IMR-90 (cell line): Measurements from ENCODE around the gene ELMO1. TPM values are rescaled to one million over a fixed set of nuclear protein-coding genes. Genes with fewer than 3 reads are reported as not detected.

ENCODE experiments used
- ATAC-seq: fragments of 200-7000 bp; cut with Tn5 transposase; 2 replicates; pipeline ENCODE4 v1.9.1; 2020; ENCODE audit warnings: low read depth, mild to moderate bottlenecking, moderate library complexity
- BruUV-seq: library from RNA; stranded (reverse); fragments of 400-500 nt; replicated peaks from 2 replicates; lab custom pipeline; 2021; lab: Mats Ljungman, UMichigan
- CTCF ChIA-PET: fragments of 300-600 bp; formaldehyde crosslinking; extraction: SDS; loops from one replicate; lab custom pipeline; 2021; ENCODE audit warnings: antibody characterized with exemption; lab: Yijun Ruan, JAX
- POLR2A ChIA-PET: fragments of 300-600 bp; sonication (Branson Sonifier 250); formaldehyde crosslinking; loops from one replicate; lab custom pipeline; 2022; ENCODE audit warnings: antibody characterized with exemption; ENCODE audit not compliant: unreplicated experiment; lab: Charles Lee
- DNase-seq: peaks from one replicate; pipeline ENCODE4 v3.0.0; 2013
- H2AFZ ChIP-seq: replicated peaks from 2 replicates; pipeline ENCODE3; 2013; ENCODE audit warnings: low read length, mild to moderate bottlenecking; ENCODE audit not compliant: poor library complexity
- H2AK5ac ChIP-seq: 2 replicates; pipeline ENCODE4 v1.6.1; 2013; ENCODE audit warnings: low read depth, low read length, inconsistent platforms
- H2AK9ac ChIP-seq: replicated peaks from 2 replicates; pipeline ENCODE3; 2013; ENCODE audit warnings: mild to moderate bottlenecking, low read depth, low read length, moderate library complexity; ENCODE audit not compliant: poor library complexity
- H2BK120ac ChIP-seq: 2 replicates; pipeline ENCODE4 v1.6.1; 2013; ENCODE audit warnings: low read depth, low read length, inconsistent platforms
- H2BK15ac ChIP-seq: 3 replicates; pipeline ENCODE4 v1.6.1; 2013; ENCODE audit warnings: low read depth, low read length, inconsistent platforms
- H2BK20ac ChIP-seq: 2 replicates; pipeline ENCODE4 v1.6.1; 2013; ENCODE audit warnings: low read depth, mild to moderate bottlenecking, inconsistent platforms, low read length, moderate library complexity
- H2BK5ac ChIP-seq: 2 replicates; pipeline ENCODE4 v1.6.1; 2013; ENCODE audit warnings: mild to moderate bottlenecking, low read depth, low read length, inconsistent platforms; ENCODE audit not compliant: poor library complexity, severe bottlenecking
- H3K14ac ChIP-seq: replicated peaks from 2 replicates; pipeline ENCODE4 v1.6.1; 2013; ENCODE audit warnings: low read depth, low read length, inconsistent platforms
- H3K18ac ChIP-seq: 2 replicates; pipeline ENCODE4 v1.6.1; 2013; ENCODE audit warnings: low read depth, low read length, control low read depth
- H3K23ac ChIP-seq: 2 replicates; pipeline ENCODE4 v1.6.1; 2013; ENCODE audit warnings: low read depth, low read length, inconsistent platforms
- H3K27ac ChIP-seq: 2 replicates; pipeline ENCODE4 v1.5.1; 2013; ENCODE audit warnings: mild to moderate bottlenecking, control low read depth, low read length; ENCODE audit not compliant: insufficient read depth
- H3K27me3 ChIP-seq: 2 replicates; pipeline ENCODE4 v1.6.1; 2013; ENCODE audit warnings: low read length; ENCODE audit not compliant: control insufficient read depth, insufficient read depth
- H3K36me3 ChIP-seq: 2 replicates; pipeline ENCODE4 v1.6.1; 2013; ENCODE audit warnings: low read length, mixed read lengths; ENCODE audit not compliant: control insufficient read depth, insufficient read depth
- H3K4ac ChIP-seq: 2 replicates; pipeline ENCODE4 v1.6.1; 2013; ENCODE audit warnings: low read depth, low read length, inconsistent platforms
- H3K4me1 ChIP-seq: 2 replicates; pipeline ENCODE4 v1.6.1; 2013; ENCODE audit warnings: low read length, mixed read lengths; ENCODE audit not compliant: control insufficient read depth, insufficient read depth
- H3K4me2 ChIP-seq: 2 replicates; pipeline ENCODE4 v1.6.1; 2013; ENCODE audit warnings: low read depth, mild to moderate bottlenecking, control low read depth, low read length, moderate library complexity
- H3K4me3 ChIP-seq: 2 replicates; pipeline ENCODE4 v1.5.1; 2013; ENCODE audit warnings: low read depth, mild to moderate bottlenecking, control low read depth, low read length, moderate library complexity; ENCODE audit not compliant: insufficient read depth
- H3K56ac ChIP-seq: 2 replicates; pipeline ENCODE4 v1.6.1; 2013; ENCODE audit warnings: low read length, inconsistent platforms; ENCODE audit not compliant: insufficient read depth; ENCODE audit errors: extremely low read depth
- H3K79me1 ChIP-seq, 2 experiments: 2 replicates each; pipeline ENCODE4 v1.6.1; 2013; ENCODE audit warnings: low read length in 2 of 2, inconsistent platforms in 1 of 2, low read depth in 1 of 2
- H3K9ac ChIP-seq: 2 replicates; pipeline ENCODE4 v1.6.1; 2013; ENCODE audit warnings: low read depth, low read length, control low read depth
- H3K9me1 ChIP-seq: 2 replicates; pipeline ENCODE4 v1.6.1; 2013; ENCODE audit warnings: low read length, inconsistent platforms; ENCODE audit not compliant: insufficient read depth
- H3K9me3 ChIP-seq: 2 replicates; pipeline ENCODE4 v1.6.1; 2013; ENCODE audit warnings: low read length; ENCODE audit not compliant: control insufficient read depth, insufficient read depth
- H4K20me1 ChIP-seq: 2 replicates; pipeline ENCODE4 v1.6.1; 2013; ENCODE audit warnings: low read length, inconsistent platforms; ENCODE audit not compliant: insufficient read depth
- H4K5ac ChIP-seq: 2 replicates; pipeline ENCODE4 v1.6.1; 2013; ENCODE audit warnings: mild to moderate bottlenecking, low read depth, low read length, control low read depth
- H4K8ac ChIP-seq, 2 experiments: 2 replicates each; pipeline ENCODE4 v1.6.1; 2013; ENCODE audit warnings: low read depth in 2 of 2, low read length in 2 of 2, control low read depth in 1 of 2, inconsistent platforms in 1 of 2
- H4K91ac ChIP-seq: 2 replicates; pipeline ENCODE4 v1.6.1; 2013; ENCODE audit warnings: low read depth, low read length, inconsistent platforms; ENCODE audit not compliant: insufficient read depth
- BHLHE40 ChIP-seq: fragments of 150-350 bp; IDR thresholded peaks from 2 replicates; pipeline ENCODE4 v1.6.1; 2016; ENCODE audit warnings: mild to moderate bottlenecking, low read depth, low read length
- CEBPB ChIP-seq: IDR thresholded peaks from 2 replicates; pipeline ENCODE4 v1.6.1; 2012; ENCODE audit warnings: low read depth, low read length, improper control_type of control experiment
- CHD1 ChIP-seq: IDR thresholded peaks from 2 replicates; pipeline ENCODE4 v1.6.1; 2012; ENCODE audit warnings: low read depth, low read length, improper control_type of control experiment
- FOS ChIP-seq: fragments of 150-350 bp; IDR thresholded peaks from 2 replicates; pipeline ENCODE4 v1.6.1; 2016; ENCODE audit warnings: low read depth, low read length
- MAFK ChIP-seq: IDR thresholded peaks from 2 replicates; pipeline ENCODE4 v1.6.1; 2012; ENCODE audit warnings: low read depth, low read length, improper control_type of control experiment
- MAZ ChIP-seq: IDR thresholded peaks from 2 replicates; pipeline ENCODE4 v1.6.1; 2012; ENCODE audit warnings: low read depth, mild to moderate bottlenecking, low read length, improper control_type of control experiment, moderate library complexity, borderline replicate concordance
- MXI1 ChIP-seq: IDR thresholded peaks from 2 replicates; pipeline ENCODE4 v1.6.1; 2012; ENCODE audit warnings: low read depth, mild to moderate bottlenecking, low read length, moderate library complexity, borderline replicate concordance
- NFE2L2 ChIP-seq: fragments of 150-350 bp; IDR thresholded peaks from 2 replicates; pipeline ENCODE4 v1.6.1; 2016; ENCODE audit warnings: low read depth, mild to moderate bottlenecking, low read length
- POLR2A ChIP-seq: IDR thresholded peaks from 2 replicates; pipeline ENCODE4 v1.6.1; 2012; ENCODE audit warnings: mild to moderate bottlenecking, low read depth, low read length
- RAD21 ChIP-seq: IDR thresholded peaks from 2 replicates; pipeline ENCODE4 v1.6.1; 2012; ENCODE audit warnings: low read length, improper control_type of control experiment
- RCOR1 ChIP-seq: IDR thresholded peaks from 2 replicates; pipeline ENCODE4 v1.6.1; 2012; ENCODE audit warnings: mild to moderate bottlenecking, low read length, improper control_type of control experiment; ENCODE audit not compliant: insufficient replicate concordance
- RFX5 ChIP-seq: IDR thresholded peaks from 2 replicates; pipeline ENCODE4 v1.8.0; 2012; ENCODE audit warnings: low read depth, mild to moderate bottlenecking, low read length, moderate library complexity
- SMC3 ChIP-seq: fragments of 150-350 bp; IDR thresholded peaks from 2 replicates; pipeline ENCODE4 v1.6.1; 2016; ENCODE audit warnings: low read depth, mild to moderate bottlenecking, antibody characterized with exemption, low read length, moderate library complexity
- whole genome bisulfite sequencing, 2 experiments: methylation state at CpG; one replicate each; pipeline versions ENCODE4 v1.1.5 to v1.1.7; 2013; ENCODE audit warnings: missing lambda C conversion rate in 2 of 2; ENCODE audit not compliant: insufficient read length in 1 of 2; ENCODE audit errors: extremely low coverage in 2 of 2; 5-methylcytosine and 5-hydroxymethylcytosine counted together
- dilution Hi-C: fragments of 300-500 bp; cut with HindIII; formaldehyde crosslinking; loops from one replicate; pipeline ENCODE4 v1.14.3; 2018; ENCODE audit warnings: low sequenced_read_pairs; ENCODE audit not compliant: unreplicated experiment
- in situ Hi-C: fragments of 300-500 bp; cut with MboI; formaldehyde crosslinking; loops from 3 replicates; pipeline ENCODE4 v1.14.3; 2019; ENCODE audit warnings: low sequenced_read_pairs, inconsistent platforms, mixed read lengths
- intact Hi-C: fragments of 100-400 bp; cut with micrococcal nuclease; formaldehyde crosslinking; loops from 2 replicates; pipeline ENCODE4 v1.10.0; 2022
- polyA plus RNA-seq, 3 experiments: library from polyadenylated mRNA; depleted of rRNA; stranded (reverse); fragments of >200 nt; gene quantifications; 2 replicates each; pipeline ENCODE4 v1.2.3, GENCODE V29; 2012; ENCODE audit warnings: low replicate concordance in 1 of 3
- total RNA-seq: library from RNA; depleted of rRNA; stranded (reverse); fragments of >200 nt; gene quantifications from 2 replicates; pipeline ENCODE4 v1.2.3, GENCODE V29; 2012
- TF ChIP-seq, protein P1 (sequence below): conservative IDR thresholded peaks from 2 replicates; pipeline ENCODE4 v1.5.1; 2012; ENCODE audit warnings: mild to moderate bottlenecking, low read depth, low read length, improper control_type of control experiment
- TF ChIP-seq, protein P2 (sequence below): fragments of 150-350 bp; IDR thresholded peaks from 2 replicates; pipeline ENCODE4 v1.6.1; 2016; ENCODE audit warnings: low read depth, mild to moderate bottlenecking, low read length, moderate library complexity, borderline replicate concordance
- TF ChIP-seq, protein P3 (sequence below): fragments of 150-350 bp; IDR thresholded peaks from 2 replicates; pipeline ENCODE4 v1.6.1; 2017; ENCODE audit warnings: mild to moderate bottlenecking, antibody characterized with exemption, low read length, low read depth

The ELMO1 gene
- total and polyA plus RNA-seq, 2 of the 4 experiments (the other 2 are of a cell fraction), result 0.03 TPM; not detected in 1

DNA sequence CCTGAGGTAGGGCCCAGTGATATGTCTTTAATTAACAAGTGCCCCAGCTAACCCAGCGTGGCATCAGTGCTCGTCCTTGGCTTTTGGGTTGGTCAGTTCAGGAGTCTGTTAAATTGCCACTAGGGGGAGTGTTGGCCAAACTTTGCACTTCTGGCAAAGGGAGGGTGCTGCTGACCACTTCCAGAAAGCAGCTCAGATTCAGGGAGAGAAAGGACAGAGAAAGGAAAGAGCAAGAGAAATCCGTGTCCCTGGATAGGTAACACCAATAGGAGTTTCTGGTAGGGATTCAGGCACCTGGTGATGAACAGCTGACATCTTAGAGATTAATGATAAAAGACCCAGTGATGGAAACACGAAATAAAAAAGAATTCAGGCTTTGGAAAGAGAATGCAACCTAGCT is 481.3 kb downstream of the ELMO1 start:
- H2AFZ ChIP-seq, result peak overlapping the region; percentile 60
- no peak overlapping the region for H2AK5ac ChIP-seq

More for the DNA sequence above, 481.3 kb downstream of the ELMO1 start:
- no peak overlapping the region for H4K8ac ChIP-seq
- intact Hi-C loops (loop anchor here (1.0 to 5.0 kb wide), 4 partner anchors 60 to 481 kb away; no protein-coding TSS in a partner anchor), dilution Hi-C loops (no loop called here), in situ Hi-C loops (loop anchor here (25.0 kb wide), 1 partner anchor 480 kb away; no protein-coding TSS in a partner anchor)
- no peaks in the 10 kb centered on the region for H3K9me3 ChIP-seq
- no peak overlapping the region for H2BK20ac ChIP-seq
- no peaks in the 10 kb centered on the region for H3K36me3 ChIP-seq
- no peak overlapping the region for H3K9ac ChIP-seq
- no peaks in the 10 kb centered on the region for H3K9me1 ChIP-seq
- H3K4me3 ChIP-seq, result no peak overlapping the region
- POLR2A ChIA-PET, result no interaction called here
- 0% methylated on average over 1 of the region's 4 CpGs; no CpG with 5 or more reads in 1 of the 2 experiments for WGBS, 2 experiments
- H3K18ac ChIP-seq, result no peak overlapping the region
- no peak overlapping the region for H4K91ac ChIP-seq
- H3K27me3 ChIP-seq, result no peaks in the 10 kb centered on the region; the same call in 1 of the 2 replicates
- H3K4ac ChIP-seq, result no peak overlapping the region
- ATAC-seq, result peak; percentile 98
- no peak overlapping the region for H3K14ac ChIP-seq
- H3K79me1 ChIP-seq, result no peaks in the 10 kb centered on the region
- no peak overlapping the region for H3K56ac ChIP-seq
- H4K20me1 ChIP-seq, result no peaks in the 10 kb centered on the region
- no peak overlapping the region for H3K27ac ChIP-seq
- TF ChIP-seq RFX5, result no peak
- TF ChIP-seq MXI1, result no peak
- no peak for TF ChIP-seq CEBPB
- TF ChIP-seq BHLHE40, result no peak
- no peak for TF ChIP-seq POLR2A
- TF ChIP-seq, protein P1, sequence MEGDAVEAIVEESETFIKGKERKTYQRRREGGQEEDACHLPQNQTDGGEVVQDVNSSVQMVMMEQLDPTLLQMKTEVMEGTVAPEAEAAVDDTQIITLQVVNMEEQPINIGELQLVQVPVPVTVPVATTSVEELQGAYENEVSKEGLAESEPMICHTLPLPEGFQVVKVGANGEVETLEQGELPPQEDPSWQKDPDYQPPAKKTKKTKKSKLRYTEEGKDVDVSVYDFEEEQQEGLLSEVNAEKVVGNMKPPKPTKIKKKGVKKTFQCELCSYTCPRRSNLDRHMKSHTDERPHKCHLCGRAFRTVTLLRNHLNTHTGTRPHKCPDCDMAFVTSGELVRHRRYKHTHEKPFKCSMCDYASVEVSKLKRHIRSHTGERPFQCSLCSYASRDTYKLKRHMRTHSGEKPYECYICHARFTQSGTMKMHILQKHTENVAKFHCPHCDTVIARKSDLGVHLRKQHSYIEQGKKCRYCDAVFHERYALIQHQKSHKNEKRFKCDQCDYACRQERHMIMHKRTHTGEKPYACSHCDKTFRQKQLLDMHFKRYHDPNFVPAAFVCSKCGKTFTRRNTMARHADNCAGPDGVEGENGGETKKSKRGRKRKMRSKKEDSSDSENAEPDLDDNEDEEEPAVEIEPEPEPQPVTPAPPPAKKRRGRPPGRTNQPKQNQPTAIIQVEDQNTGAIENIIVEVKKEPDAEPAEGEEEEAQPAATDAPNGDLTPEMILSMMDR, result peak; percentile 81
- 0 out of 2 replicates have a peak, but pooled peaks have one; percentile 11 for TF ChIP-seq MAZ
- TF ChIP-seq, protein P2, sequence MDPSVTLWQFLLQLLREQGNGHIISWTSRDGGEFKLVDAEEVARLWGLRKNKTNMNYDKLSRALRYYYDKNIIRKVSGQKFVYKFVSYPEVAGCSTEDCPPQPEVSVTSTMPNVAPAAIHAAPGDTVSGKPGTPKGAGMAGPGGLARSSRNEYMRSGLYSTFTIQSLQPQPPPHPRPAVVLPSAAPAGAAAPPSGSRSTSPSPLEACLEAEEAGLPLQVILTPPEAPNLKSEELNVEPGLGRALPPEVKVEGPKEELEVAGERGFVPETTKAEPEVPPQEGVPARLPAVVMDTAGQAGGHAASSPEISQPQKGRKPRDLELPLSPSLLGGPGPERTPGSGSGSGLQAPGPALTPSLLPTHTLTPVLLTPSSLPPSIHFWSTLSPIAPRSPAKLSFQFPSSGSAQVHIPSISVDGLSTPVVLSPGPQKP, result no peak
- no peak for TF ChIP-seq MAFK
- TF ChIP-seq, protein P3, sequence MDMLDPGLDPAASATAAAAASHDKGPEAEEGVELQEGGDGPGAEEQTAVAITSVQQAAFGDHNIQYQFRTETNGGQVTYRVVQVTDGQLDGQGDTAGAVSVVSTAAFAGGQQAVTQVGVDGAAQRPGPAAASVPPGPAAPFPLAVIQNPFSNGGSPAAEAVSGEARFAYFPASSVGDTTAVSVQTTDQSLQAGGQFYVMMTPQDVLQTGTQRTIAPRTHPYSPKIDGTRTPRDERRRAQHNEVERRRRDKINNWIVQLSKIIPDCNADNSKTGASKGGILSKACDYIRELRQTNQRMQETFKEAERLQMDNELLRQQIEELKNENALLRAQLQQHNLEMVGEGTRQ, result no peak
- TF ChIP-seq FOS, result no peak
- no peak for TF ChIP-seq RCOR1
- TF ChIP-seq CHD1, result no peak
- TF ChIP-seq SMC3, result peak; percentile 73
- TF ChIP-seq RAD21, result peak; percentile 75
- no peak for TF ChIP-seq NFE2L2
- CTCF ChIA-PET, result interaction anchor here (0.5 to 6.6 kb wide), 25 partner anchors 9 to 480 kb away, joined by 3 to 104 read pairs (median 4); no protein-coding TSS in a partner anchor
- H2BK120ac ChIP-seq, result no peak overlapping the region
- peak; percentile 62 for DNase-seq
- no peak overlapping the region for H4K5ac ChIP-seq
- H2BK15ac ChIP-seq, result no peak overlapping the region
- H3K4me1 ChIP-seq, result no peaks in the 10 kb centered on the region
- no peak overlapping the region for H3K23ac ChIP-seq
- H2BK5ac ChIP-seq, result no peak overlapping the region
- no peak overlapping the region for H2AK9ac ChIP-seq
- BruUV-seq, result no TSS peak
- no peak overlapping the region for H3K4me2 ChIP-seq
